ES-I3 (cell line): Measurements from ENCODE around the gene SAMD7.
A peak's percentile ranks its signal among the peaks of the same experiment; 100 is the strongest.

Experiments used
- H3K36me3 ChIP-seq: 2 replicates; pipeline ENCODE4 v1.6.1; 2013; ENCODE audit warnings: mild to moderate bottlenecking, low read length, control low read depth, moderate library complexity; ENCODE audit not compliant: insufficient read depth
- H3K4me1 ChIP-seq: 2 replicates; pipeline ENCODE4 v1.6.1; 2013; ENCODE audit warnings: mild to moderate bottlenecking, control low read depth, low read length; ENCODE audit not compliant: insufficient read depth
- H3K9ac ChIP-seq: 2 replicates; pipeline ENCODE4 v1.6.1; 2013; ENCODE audit warnings: low read depth, mild to moderate bottlenecking, low read length, moderate library complexity
- H3K9me3 ChIP-seq: 2 replicates; pipeline ENCODE4 v1.6.1; 2013; ENCODE audit warnings: mild to moderate bottlenecking, low read length, moderate library complexity; ENCODE audit not compliant: control insufficient read depth, insufficient read depth

SAMD7 gene

DNA sequence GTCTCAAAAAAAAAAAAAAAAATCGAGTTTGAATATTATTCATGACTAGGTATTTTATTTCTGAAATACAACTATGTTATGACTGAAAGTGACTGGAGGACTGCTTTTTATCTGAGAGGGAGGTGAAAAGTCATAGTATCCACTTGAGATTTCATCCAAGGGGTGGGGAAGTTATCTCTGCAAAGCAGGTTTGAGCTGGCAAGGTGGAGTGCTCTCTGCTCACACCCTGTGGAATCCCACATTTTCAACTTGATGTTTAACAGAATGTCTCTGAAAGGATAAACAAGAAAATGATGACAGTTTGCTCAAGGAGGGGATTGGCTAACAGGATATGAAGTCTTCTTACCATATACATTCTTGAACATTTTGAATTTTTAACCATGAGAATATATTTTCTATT, 27.9 kb downstream of the SAMD7 start:
- Histone ChIP-seq H3K9ac (no peak overlapping the region), H3K4me1 (no peaks in the 10 kb centered on the region), H3K9me3 (no peaks in the 10 kb centered on the region), H3K36me3 (no peaks in the 10 kb centered on the region)

GRCh38 chr3:169939751-169940150, 28.4 kb downstream of the SAMD7 start:
- no peaks in the 10 kb centered on the region for H3K4me1 ChIP-seq
- H3K36me3 ChIP-seq, result no peaks in the 10 kb centered on the region
- no peaks in the 10 kb centered on the region for H3K9me3 ChIP-seq
- H3K9ac ChIP-seq, result no peak overlapping the region

DNA sequence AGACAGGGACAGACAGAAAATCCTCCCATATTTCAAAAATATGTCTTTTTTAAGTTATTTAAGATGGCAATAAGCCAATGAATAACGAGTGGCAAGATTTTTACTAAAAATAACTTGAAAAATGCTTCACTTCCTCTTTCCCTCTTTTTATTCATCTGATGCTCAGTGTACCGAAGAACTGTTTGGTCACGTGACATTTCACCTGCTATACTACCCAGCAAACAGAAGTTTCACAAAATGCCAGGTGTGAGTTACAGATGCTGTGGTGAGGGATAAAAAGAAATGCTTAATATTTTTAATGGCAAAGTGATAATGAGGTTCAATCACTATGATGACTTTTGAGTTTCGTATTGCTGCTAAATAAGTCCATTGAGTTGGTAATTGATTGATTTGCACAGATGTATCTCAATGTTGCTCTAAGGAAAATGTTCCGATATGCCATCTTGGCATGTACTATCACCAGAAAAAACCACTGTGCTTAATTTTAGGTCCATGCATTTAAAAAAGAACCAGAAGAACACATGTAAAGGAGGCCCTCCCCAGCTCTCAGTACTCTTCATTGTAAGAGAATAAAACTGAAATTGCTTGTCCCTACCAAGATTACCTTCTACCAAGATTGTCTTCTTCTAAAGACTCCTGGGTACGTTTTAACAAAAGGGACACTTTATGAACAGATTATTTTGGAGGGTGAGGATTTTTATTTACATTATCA, 29.3 kb downstream of the SAMD7 start:
- H3K4me1 ChIP-seq, result peaks cover 3% of the 10 kb centered on the region; the same call in 1 of the 2 replicates
- no peaks in the 10 kb centered on the region for H3K36me3 ChIP-seq
- no peak overlapping the region for H3K9ac ChIP-seq
- no peaks in the 10 kb centered on the region for H3K9me3 ChIP-seq

- H3K4me1 ChIP-seq, result peaks cover 3% of the 10 kb centered on the region; the same call in 1 of the 2 replicates
- H3K9ac ChIP-seq, result no peak overlapping the region
- H3K9me3 ChIP-seq, result no peaks in the 10 kb centered on the region
- H3K36me3 ChIP-seq, result no peaks in the 10 kb centered on the region
These were observed 33.9 kb downstream of the SAMD7 start for GRCh38 chr3:169945313-169945712.

GRCh38 chr3:169946336-169946735, 35.0 kb downstream of the SAMD7 start:
- peaks cover 3% of the 10 kb centered on the region; the same call in 1 of the 2 replicates for H3K4me1 ChIP-seq
- no peak overlapping the region for H3K9ac ChIP-seq
- H3K9me3 ChIP-seq, result no peaks in the 10 kb centered on the region
- H3K36me3 ChIP-seq, result no peaks in the 10 kb centered on the region

GRCh38 chr3:169948559-169949448, 37.4 kb downstream of the SAMD7 start:
- Histone ChIP-seq H3K4me1 (peaks cover 3% of the 10 kb centered on the region; the same call in 1 of the 2 replicates), H3K9me3 (no peaks in the 10 kb centered on the region), H3K9ac (no peak overlapping the region), H3K36me3 (no peaks in the 10 kb centered on the region)

DNA sequence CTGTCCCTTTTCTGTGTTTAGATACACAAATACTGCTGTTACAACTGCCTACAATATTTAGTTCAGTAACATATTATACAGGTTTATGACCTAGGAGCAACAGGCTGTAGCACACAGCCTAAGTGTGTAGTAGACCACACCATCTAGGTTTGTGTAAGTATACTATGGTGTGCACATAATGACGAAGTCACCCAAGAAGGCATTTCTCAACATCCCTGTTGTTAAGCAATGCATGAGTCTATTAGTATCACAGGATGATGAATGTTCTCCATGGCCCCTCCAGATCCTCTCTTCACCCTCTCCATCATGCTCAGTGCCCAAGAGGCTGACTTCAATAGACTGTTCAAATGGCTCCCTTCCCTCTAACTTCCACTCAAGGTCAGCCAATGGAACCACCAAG, 40.7 kb downstream of the SAMD7 start:
- H3K9ac ChIP-seq, result no peak overlapping the region
- no peaks in the 10 kb centered on the region for H3K4me1 ChIP-seq
- no peaks in the 10 kb centered on the region for H3K9me3 ChIP-seq
- H3K36me3 ChIP-seq, result no peaks in the 10 kb centered on the region

DNA sequence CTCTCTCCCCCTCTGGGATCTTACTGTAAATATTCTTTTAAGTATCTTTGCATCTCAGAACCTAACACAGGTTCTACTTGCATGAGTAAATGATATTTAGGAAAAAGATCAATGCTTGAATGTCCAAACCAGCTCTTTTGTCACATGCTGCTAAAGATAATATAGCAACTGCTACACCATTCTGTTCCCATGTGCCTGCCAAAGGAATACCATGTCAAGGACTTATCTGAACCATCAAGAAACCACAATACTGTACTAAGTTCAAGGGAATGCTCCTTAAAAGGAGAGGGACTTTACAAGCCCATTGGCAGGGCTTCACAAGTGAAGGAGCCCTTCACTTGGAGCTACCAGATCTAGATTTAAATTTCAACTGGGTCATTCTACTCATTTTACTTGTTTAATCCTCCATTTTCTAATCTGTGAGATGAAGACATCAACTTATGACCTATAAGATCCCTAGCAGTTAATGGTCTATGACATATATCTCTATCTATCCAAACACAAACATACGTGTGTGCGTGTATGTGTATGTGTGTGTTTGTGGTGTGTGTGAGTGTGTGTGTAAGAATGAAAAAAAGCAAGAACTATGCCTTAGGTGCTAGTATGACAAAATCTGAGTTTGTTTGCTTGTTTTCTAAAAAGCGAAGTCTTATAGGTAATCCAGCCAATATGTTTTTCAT, 42.2 kb downstream of the SAMD7 start:
- Histone ChIP-seq H3K4me1 (no peaks in the 10 kb centered on the region), H3K9ac (no peak overlapping the region), H3K36me3 (no peaks in the 10 kb centered on the region), H3K9me3 (no peaks in the 10 kb centered on the region)

DNA sequence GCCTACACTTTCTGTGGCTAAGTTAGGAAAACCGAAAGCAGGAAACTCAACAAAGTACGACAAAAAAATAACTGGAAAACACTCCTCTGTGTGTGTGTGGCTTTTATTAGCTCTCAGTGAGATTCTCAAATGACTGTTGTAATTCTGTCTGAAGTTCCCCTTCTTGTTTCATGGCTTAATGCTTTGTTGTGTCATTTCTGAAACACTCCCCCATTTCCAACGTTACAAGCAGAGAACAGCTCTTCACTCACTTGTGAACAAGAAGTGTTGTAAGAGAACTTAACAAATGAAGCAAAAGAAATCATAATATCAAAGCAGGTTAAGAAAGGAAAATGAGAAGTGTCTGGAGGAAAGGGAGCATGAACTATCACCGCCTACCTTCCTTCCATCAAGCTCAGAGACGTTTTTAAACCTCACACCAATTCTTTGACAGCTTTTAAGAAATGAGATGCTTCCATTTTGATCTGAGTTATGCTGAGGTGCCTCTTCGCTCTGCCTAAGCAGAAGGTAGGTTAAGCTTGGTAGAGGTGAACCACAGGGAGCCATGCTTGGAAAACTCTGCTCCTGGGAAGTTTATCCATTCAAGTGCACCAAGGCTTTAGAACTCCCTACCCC, 42.9 kb downstream of the SAMD7 start:
- H3K9me3 ChIP-seq, result no peaks in the 10 kb centered on the region
- no peaks in the 10 kb centered on the region for H3K4me1 ChIP-seq
- no peaks in the 10 kb centered on the region for H3K36me3 ChIP-seq
- H3K9ac ChIP-seq, result no peak overlapping the region

- no peaks in the 10 kb centered on the region for H3K4me1 ChIP-seq
- H3K9ac ChIP-seq, result no peak overlapping the region
- no peaks in the 10 kb centered on the region for H3K36me3 ChIP-seq
These were observed 44.0 kb downstream of the SAMD7 start for GRCh38 chr3:169955406-169955805.

DNA sequence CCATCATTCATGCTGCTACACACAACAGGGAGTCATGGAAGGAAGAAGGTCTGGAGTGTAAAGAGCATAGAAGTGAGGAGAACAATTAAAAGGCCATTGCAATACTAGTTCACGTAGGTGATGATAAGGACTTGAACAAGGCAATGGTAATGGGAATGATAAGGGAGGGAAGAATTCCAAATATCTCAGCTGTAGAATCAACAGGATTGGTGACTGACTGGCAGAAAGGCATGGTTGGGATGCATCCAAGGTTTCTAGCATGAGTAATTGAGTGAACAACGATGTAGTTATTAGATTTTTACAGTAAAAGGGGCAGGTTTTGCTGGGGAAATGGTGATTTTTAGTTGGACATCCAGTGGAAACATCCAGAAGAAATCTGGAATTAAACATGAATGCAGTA, 52.8 kb downstream of the SAMD7 start:
- H3K36me3 ChIP-seq, result no peaks in the 10 kb centered on the region
- no peaks in the 10 kb centered on the region for H3K9me3 ChIP-seq
- H3K4me1 ChIP-seq, result peaks cover 11% of the 10 kb centered on the region; the same call in 1 of the 2 replicates
- no peak overlapping the region for H3K9ac ChIP-seq

More at GRCh38 chr3:169955406-169955805, 44.0 kb downstream of the SAMD7 start:
- no peaks in the 10 kb centered on the region for H3K9me3 ChIP-seq

DNA sequence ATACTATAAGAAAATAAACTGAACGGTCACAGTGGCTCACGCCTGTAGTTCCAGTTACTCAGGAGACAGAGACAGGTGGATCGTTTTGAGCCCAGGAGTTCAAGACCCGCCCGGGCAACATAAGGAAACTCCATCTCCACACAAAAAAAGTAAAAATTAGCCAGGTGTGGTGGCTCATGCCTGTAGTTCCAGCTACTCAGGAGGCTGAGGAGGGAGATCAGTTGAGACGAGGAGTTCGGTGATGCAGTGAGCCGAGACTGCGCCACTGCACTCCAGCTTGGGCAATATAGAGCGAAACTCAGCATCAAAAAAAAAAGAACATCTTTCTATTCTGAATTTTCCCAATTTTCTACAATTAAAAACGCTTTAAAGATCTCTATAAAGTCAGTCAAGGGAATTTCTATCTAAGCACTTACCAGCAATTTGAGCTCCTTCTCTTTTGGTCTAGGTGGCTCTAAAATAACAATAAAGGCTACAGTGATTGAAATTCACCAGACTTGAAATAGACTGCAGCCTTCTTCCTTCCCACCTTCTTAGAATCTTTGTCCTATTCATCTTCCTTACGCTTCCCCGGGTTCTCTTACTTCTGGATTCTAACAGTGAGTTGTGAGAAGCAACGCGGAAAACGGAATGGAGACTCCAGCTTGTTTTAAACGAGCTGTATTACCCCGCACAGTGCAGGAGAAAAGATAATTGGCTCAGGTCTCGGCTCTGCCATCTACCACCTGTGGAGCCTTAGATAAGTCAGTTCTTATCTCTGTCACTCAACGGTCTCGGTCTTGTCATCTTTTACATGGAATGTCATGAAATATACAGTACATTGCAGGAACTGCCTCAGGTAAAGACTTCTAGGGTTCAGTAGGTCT, 54.4 kb downstream of the SAMD7 start:
- H3K36me3 ChIP-seq, result no peaks in the 10 kb centered on the region
- H3K9me3 ChIP-seq, result no peaks in the 10 kb centered on the region
- peaks cover 11% of the 10 kb centered on the region; the same call in 1 of the 2 replicates for H3K4me1 ChIP-seq
- H3K9ac ChIP-seq, result peak overlapping the region; percentile 85

DNA sequence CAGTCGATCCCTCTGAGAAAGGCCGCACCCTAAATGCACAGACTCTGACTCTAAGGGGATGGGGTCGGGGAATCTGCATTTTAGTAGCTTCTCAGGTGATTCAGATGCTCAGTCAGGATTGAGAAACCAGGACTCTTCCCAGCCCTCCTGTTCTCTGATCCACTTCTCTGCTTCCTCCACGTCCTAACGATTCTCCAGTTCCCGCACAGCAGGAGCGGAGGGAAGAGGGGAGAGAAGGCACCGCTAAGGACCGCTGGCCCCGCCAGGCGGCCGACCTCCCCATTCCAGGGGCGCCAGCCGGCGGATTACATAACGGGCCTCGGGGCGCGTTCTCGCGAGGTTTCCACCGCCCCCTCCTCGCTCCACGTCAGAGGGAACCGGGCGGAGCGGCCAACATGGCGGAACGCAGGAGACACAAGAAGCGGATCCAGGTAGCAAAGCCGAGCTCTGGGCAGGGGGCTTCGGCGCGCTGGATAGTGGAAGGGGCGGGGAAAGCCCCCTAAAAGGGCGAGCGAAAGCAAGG, 55.1 kb downstream of the SAMD7 start, which contains the start of gene SEC62:
TSS of gene SEC62 (plus strand) at position 380 of the 523 bp plus-strand sequence. CDS start at position 396, 16 bp downstream.
- H3K4me1 ChIP-seq, result peaks cover 11% of the 10 kb centered on the region; the same call in 1 of the 2 replicates
- H3K9me3 ChIP-seq, result no peaks in the 10 kb centered on the region
- no peaks in the 10 kb centered on the region; the same call in 1 of the 2 replicates for H3K36me3 ChIP-seq
- peak within 1 kb of the TSS; percentile 85 for H3K9ac ChIP-seq
